Stimulated activated CD4-positive, alpha-beta T cell treated with anti-CD3 and anti-CD28 coated beads, Interleukin-1b, Interleukin-23, amount 100 ng/mL, for 24 hours (primary cell): Measurements from ENCODE around the gene TBCK.

Source experiments
- DNase-seq, 4 experiments: peaks; one replicate each; pipeline ENCODE4 v3.0.0-alpha.2; 2020; ENCODE audit warnings: low read depth in 4 of 4, low spot score in 1 of 4

Gene TBCK

DNA sequence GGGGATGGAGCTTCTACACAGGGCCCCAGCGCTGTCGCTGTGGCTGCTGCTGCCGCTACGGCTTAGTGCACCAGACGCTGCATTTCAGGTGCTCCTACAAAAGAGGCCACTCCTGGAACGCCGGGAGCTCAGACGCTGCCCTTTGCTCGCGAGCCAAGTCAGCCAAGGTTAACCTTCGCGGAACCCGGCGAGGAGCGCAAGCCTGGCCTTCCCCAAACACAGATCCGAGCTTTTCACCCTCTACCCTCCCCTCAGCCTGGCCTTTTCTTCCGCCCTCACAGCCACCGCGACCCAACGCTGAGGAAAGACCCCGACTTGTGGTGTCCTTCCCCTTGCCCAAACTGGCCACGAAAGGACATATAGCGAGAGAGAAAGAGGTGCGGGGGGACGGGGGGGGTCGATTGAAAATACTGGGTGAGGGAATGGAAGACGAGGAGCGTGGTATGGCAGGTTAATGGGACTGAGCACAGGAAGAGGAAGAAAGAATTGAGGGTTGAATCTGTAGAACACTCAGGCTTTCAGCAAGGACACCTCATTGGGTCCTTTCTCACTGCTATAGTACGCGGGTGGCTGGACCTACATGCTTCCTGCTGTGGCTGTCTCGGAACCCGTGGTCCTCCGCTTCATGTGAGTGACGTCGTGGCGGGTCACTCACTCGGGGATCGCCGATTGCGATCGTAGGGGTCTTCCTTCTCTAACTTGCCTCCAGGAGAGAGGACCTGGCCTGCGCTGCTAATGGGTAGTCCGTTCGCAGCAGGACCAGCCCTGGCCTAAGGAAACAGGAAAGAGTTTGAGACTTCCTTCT, at the start of gene TBCK, which contains the start of gene AIMP1:
Gene TBCK, minus strand, starts transcription at position 242 of the 805 bp plus-strand sequence. CDS start 7,249 bp downstream, outside the sequence.
Gene AIMP1, plus strand, starts transcription at position 583 of the 805 bp plus-strand sequence. CDS start 8,460 bp downstream, outside the sequence.
- DNase-seq = peak; percentile 67 to 79 (median 73)

DNA sequence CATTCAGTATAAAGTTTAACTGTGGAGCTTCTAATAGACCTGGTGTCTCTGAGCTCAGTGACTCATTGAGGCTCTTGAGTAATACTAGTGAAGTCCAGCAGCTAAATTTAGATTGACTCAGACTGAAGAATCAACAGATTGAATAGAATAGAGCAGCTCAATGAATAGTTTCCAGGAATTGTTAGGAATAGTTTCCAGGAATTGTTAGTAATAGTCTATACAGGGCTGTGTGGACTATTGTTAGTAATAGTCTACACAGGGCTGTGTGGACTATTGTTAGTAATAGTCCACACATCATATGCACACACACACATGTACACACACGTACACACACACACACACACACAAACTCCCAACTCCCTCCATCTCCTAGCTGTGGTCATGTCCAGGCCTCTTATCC, 49.6 kb upstream of the TBCK start:
- no peak for DNase-seq

GRCh38 chr4:106364282-106364681, 48.3 kb upstream of the TBCK start:
- no peak for DNase-seq

DNA sequence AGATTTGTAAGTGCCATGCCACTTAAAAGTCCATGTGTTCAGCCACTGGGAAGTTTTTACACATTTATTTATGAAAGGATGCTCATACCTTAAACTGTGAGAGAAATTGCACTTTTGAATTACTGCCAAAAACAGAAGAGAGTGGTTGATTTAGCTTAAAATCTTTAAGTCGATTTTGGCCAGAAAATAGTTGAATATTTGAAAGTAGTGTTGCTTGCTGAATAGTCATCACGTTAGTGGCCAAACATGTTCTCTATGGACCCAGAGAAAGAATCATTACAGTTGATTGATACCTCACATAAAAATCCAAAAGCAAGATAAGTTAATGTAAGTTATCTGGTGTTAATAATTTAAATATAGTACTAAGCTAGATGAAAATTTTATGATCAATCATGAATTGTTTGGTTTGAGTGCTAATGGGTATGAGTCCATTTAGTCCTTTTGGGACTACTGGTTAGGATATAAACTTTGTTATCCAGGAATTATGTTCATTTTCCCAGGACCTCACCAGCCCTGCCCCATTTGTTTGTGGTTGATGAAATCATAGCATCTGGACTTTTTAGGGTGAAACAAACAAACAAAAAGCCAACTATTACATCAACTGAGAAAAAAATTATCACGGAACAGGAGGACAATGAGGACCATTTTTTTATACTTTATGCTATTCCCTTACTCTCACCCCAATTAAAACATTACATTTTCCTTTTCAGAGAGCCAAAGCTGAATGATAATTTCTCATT, 46.2 kb upstream of the TBCK start:
- no peak for DNase-seq

- DNase-seq = no peak
Observed at GRCh38 chr4:106358899-106359298, 42.9 kb upstream of the TBCK start.

DNA sequence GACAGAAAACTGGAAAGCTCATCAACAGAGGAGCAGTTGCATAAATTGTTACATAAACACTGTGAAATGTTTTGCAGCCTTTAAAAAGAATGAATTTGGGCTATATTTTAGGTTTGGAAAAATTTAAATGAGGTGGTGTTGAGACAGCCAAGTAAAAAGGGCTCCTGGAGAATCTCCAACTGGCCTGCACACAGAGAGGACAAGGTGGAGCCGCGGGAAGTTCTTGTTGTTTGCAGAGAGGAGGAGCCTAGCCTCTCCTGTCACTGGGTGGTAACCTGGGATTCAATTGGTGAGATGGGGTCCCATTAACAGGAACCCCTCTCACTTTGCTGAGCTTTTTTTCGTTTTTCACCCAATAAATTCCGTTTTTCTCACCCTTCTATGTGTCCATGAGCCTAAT, 39.2 kb upstream of the TBCK start:
- no peak for DNase-seq

DNA sequence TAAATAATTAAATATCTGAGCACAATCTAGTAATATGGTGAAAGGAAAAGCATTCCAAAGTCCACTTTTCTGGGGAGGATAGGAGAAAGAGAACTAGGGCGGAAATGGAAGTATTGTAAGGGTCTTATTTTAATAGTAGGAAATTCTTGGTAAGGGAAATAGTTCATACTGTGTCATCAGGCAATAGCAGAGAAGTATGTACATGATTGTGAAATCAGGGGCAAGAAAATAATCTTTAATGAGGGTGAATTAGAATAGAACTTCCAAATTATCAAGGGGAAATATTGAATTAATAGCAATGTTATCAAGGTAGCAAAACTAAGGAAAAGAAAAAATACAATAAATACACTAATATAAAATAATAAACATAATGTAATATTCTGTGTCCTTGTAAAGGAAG, 37.8 kb upstream of the TBCK start:
- DNase-seq = no peak

DNA sequence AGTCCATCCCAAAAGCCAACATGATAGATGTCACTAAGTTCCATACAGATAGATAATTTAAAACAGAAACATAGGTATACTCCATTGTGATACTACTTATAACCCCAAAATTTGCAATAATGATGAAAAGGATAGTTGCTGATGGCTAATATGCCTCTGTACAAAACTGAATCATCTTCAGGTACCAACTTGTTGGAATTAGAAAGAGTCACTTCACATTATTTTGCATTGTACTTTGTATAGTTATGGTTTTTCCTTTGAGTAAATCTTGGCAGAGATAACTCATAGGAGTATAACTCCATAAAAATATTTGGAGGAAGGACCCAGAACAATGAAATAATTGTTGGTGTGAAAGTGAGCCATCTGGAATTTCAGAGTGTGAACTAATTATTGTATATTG, 35.0 kb upstream of the TBCK start:
- no peak for DNase-seq

DNA sequence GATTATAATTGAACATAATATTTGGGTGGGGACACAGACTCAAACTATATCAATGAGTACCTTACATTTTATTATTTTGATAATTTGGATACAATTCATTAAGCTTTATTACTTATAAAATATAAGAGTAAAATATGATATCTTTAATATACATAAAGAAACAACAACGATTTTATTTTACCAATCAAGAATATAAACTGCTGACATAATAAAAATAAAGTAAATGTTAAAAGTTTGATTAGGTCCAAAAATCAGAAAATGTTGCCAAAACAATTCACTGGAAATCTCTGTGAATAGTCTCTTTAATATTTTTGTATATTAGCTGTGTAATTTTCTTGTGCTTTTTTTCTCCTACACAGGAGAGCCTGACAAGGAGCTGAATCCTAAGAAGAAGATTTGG, 31.2 kb upstream of the TBCK start:
- no peak for DNase-seq

DNA sequence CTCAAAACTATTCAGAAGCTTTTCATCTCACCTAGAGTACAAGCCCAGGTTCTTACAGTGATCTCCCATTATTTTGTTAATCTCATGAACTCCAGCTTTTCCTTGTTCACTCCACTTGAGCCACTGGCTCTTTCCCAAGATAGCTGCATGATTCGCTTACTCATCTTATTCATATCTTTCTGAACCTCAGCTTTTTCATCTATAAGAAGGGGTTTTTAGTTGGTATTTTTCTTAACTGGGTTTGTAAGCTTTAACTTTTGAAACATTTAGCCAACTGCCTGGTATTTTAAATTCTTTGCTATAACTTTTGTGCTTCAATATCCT, 28.6 kb upstream of the TBCK start:
- DNase-seq = no peak

DNA sequence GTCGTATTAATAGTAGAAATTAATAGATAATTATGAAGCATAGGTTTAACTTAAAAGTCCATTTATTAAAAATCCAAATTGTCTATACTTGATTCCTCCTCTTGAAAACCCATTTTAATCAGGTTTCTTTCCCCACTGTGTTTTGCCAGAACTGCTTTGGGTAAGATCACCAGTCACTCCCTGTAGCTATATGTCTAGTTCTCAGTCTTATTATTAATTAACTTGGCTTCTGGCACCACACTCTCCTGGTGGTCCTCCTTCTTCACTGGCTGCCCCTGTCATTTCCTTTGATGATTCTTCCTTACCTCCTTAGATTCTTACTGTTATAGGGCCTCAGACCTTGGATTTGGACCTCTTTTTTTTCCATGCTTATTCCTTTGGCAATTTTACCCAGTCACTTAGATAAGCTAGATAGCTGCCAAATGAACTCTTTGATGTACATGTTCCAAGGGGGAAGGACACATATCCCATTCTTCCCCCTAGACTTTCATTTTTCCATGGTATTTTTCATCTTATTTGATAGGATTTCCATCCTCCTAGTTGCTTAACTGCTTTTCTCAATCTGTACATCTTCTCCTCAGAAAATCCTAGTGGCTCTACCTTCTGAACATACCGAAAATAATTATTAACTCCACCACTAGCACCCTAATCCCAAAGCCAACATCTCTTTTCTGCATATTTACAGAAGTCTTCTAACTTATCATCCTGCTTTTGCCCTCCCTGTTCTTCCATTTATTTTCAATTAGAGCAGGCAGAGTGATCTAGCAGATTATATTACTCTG, 28.0 kb upstream of the TBCK start:
- no peak for DNase-seq

GRCh38 chr4:106340774-106341173, 24.8 kb upstream of the TBCK start:
- no peak for DNase-seq

DNA sequence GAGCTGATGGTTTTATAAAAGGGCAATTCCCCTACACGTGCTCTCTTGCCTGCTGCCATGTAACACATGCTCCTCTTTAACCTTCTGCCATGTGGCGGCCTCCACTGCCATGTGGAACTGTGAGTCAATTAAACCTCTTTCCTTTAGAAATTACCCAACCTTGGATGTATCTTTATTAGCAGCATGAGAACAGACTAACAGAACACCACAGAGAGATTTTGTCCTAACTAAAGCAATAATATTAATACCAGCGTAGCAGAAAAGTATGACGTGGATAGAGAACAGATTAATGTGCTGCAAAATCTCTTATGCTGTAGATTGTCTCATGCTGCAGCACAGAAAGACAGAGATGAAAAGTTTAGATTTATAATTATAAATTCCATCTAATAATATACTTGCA, 23.4 kb upstream of the TBCK start:
- no peak for DNase-seq

DNA sequence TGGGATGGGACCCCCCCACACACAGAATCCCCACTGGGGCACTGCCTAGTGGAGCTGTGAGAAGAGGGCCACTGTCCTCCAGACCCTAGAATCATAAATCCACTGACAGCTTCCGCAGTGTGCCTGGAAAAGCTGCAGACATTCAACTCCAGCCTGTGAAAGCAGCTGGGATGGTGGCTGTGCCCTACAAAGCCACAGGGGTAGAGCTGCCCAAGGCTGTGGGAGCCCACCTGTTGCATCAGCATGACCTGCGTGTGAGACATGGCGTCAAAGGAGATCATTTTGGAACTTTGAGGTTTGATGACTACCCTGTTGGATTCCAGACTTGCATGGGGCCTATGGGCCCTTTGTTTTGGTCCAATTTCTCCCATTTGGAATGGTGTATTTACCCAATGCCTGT, 22.7 kb upstream of the TBCK start:
- no peak for DNase-seq

- DNase-seq = no peak
Observed at GRCh38 chr4:106337916-106338315, 21.9 kb upstream of the TBCK start.

DNA sequence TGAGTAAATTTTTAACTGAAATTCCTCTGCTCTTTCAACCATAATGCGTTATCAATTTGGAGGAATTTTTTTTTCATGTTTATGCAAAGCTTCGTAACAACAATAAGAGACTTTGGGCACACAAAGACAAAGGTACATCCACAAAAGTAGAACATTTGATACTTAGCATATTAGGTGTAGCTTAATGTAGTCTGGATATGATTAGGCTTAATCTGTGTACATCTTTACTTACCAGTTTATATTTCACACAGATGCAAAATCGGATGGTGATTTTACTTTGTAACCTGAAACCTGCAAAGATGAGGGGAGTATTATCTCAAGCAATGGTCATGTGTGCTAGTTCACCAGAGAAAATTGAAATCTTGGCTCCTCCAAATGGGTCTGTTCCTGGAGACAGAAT, 20.6 kb upstream of the TBCK start:
- no peak for DNase-seq

- DNase-seq = no peak
Observed at GRCh38 chr4:106334741-106335470, 18.9 kb upstream of the TBCK start.

DNA sequence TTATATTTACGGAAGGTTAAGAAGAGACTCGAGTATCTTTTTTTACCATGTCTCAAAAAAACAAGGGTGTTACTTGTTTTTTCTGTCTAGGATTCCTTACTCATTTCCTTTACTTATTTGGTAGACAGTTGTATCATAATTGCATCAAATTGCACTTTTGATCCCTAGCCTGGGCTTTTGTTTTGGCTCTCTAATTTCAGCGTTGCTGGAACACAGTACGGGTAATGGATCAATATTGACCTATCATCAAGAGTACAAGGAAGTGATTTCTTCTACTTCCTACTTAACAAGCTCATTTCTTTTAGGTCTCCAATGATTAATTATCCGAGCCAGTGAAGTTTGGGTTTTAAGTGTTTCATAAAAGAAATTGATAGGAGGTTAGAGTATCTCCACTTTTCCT, 17.2 kb upstream of the TBCK start:
- no peak for DNase-seq

DNA sequence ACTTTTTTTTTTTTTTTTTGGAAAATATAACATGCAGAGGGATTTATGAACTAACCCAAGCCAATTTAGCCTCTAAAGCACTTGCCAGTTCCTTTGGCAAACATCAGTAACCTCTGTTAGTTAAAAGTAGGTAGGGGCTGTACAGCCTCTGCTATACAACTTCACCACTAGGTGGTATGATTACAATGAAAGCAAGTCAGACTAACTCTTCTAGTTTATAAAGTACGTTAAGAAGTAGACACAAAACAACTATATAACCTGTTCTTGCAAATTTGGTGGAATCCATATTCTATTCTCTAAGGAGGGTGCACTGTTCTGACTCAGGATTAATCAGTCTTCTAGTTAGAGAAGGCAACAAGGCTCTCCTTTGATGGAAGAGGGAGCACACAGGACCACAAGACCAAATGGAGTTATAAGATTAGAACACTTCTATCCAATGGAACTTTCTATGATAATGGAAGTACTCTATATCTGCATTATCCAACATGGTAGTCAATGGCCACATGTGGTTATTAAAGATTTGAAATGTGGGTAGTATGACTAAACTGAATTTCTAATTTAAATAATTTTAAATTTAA, 13.1 kb upstream of the TBCK start:
- DNase-seq = no peak

GRCh38 chr4:106325800-106326199, 9.8 kb upstream of the TBCK start:
- no peak for DNase-seq

DNA sequence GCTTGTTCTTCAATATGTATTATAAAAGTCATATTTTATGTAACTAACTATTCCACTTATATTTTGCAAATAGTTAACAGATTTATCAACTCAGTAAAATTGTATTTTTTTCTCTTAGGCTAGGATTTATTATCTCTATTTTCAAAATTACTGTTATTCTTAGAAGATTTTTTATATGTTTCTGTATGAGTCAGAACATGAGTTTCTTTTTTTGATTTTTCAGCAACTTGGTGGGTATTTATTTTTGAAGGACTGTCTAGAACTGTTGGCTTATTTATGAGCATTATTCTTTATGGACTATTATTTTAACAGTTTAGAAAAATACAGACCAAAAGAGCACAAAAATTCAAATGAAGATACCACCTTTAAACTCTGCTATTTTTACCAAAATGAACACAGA, 7.1 kb upstream of the TBCK start:
- no peak for DNase-seq
